GM12801 (cell line): ENCODE data around the gene GMCL2.

Source experiments
- CTCF ChIP-seq: IDR thresholded peaks from one replicate; pipeline ENCODE4 v1.5.1; 2011; ENCODE audit warnings: control low read depth; ENCODE audit not compliant: insufficient read length; ENCODE audit errors: extremely low read depth

The GMCL2 gene

GRCh38 chr5:178165581-178165980, 21.6 kb downstream of the GMCL2 start:
- TF ChIP-seq CTCF, result no peak

- TF ChIP-seq CTCF, result peak; percentile 77
These were observed 23.1 kb downstream of the GMCL2 start for GRCh38 chr5:178163772-178164735.

- TF ChIP-seq CTCF, result no peak
These were observed 24.7 kb downstream of the GMCL2 start for GRCh38 chr5:178162481-178162880.

GRCh38 chr5:178160176-178160575, 27.0 kb downstream of the GMCL2 start:
- TF ChIP-seq CTCF, result no peak

- TF ChIP-seq CTCF, result no peak
These were observed 32.1 kb downstream of the GMCL2 start for GRCh38 chr5:178155065-178155464.

- TF ChIP-seq CTCF, result no peak
These were observed 33.4 kb downstream of the GMCL2 start, which contains the start of gene NHP2 for GRCh38 chr5:178153530-178154340. TSS of gene NHP2 (minus strand) at chr5:178153885. CDS start at chr5:178153817, 68 bp downstream.
